H1 (cell line): ENCODE measurements around the gene HBA2. TPM values are rescaled to one million over a fixed set of nuclear protein-coding genes. Genes with fewer than 3 reads are reported as not detected.

Experiments
- CTCF ChIA-PET: fragments of 300-600 bp; sonication (Branson Sonifier 250); formaldehyde crosslinking; loops from one replicate; lab custom pipeline; 2021; ENCODE audit not compliant: partially characterized antibody; lab: Charles Lee
- POLR2A ChIA-PET: fragments of 300-600 bp; sonication (Branson Sonifier 250); formaldehyde crosslinking; loops from one replicate; lab custom pipeline; 2021; ENCODE audit warnings: inconsistent platforms; ENCODE audit not compliant: partially characterized antibody; lab: Charles Lee
- DNase-seq, 2 experiments: peaks; one replicate each; pipeline versions ENCODE4 v3.0.0 to v3.0.0-alpha.2; 2010 to 2022; ENCODE audit warnings: low spot score in 2 of 2, low read depth in 1 of 2, mixed read lengths in 1 of 2
- FAIRE-seq: peaks from 2 replicates; lab custom pipeline; 2011; peaks lifted over from hg19 to GRCh38; lab: Jason Lieb, UNC
- H2AFZ ChIP-seq: 2 replicates; pipeline ENCODE4 v1.8.1; 2012; ENCODE audit warnings: low read length, inconsistent platforms
- H2AK5ac ChIP-seq: 2 replicates; pipeline ENCODE4 v1.6.1; 2013; ENCODE audit warnings: low read depth, low read length
- H2BK120ac ChIP-seq: replicated peaks from 2 replicates; pipeline ENCODE3; 2013; ENCODE audit warnings: low read depth, low read length, inconsistent platforms
- H2BK12ac ChIP-seq: 2 replicates; pipeline ENCODE4 v1.6.1; 2013; ENCODE audit warnings: low read depth, low read length
- H2BK15ac ChIP-seq: 2 replicates; pipeline ENCODE4 v1.6.1; 2013; ENCODE audit warnings: low read length
- H2BK20ac ChIP-seq: 2 replicates; pipeline ENCODE4 v1.6.1; 2013; ENCODE audit warnings: low read length
- H2BK5ac ChIP-seq: 2 replicates; pipeline ENCODE4 v1.6.1; 2013; ENCODE audit warnings: low read depth, low read length
- H3K14ac ChIP-seq: 2 replicates; pipeline ENCODE4 v1.6.1; 2013; ENCODE audit warnings: inconsistent platforms; ENCODE audit not compliant: insufficient read length
- H3K18ac ChIP-seq: 2 replicates; pipeline ENCODE4 v1.6.1; 2013; ENCODE audit warnings: low read length; ENCODE audit errors: extremely low read depth
- H3K23ac ChIP-seq: 2 replicates; pipeline ENCODE4 v1.6.1; 2013; ENCODE audit warnings: inconsistent platforms; ENCODE audit not compliant: insufficient read length
- H3K23me2 ChIP-seq: 2 replicates; pipeline ENCODE4 v1.6.1; 2013; ENCODE audit warnings: low read depth, low read length
- H3K27ac ChIP-seq: 2 replicates; pipeline ENCODE4 v1.6.1; 2011; ENCODE audit warnings: low read depth, low read length, inconsistent platforms
- H3K27me3 ChIP-seq, 4 experiments: replicated peaks in 1 of 4; 1 replicate in 1 of 4; 2 replicates in 3 of 4; pipeline versions ENCODE4 v1.6.1 to v1.8.1; 2011 to 2013; ENCODE audit warnings: low read length in 3 of 4, mild to moderate bottlenecking in 3 of 4, inconsistent platforms in 2 of 4, mixed read lengths in 2 of 4, moderate library complexity in 1 of 4; ENCODE audit not compliant: control insufficient read depth in 3 of 4, insufficient read depth in 3 of 4; ENCODE audit errors: extremely low read depth in 1 of 4
- H3K36me3 ChIP-seq, 4 experiments: 2 replicates each; pipeline versions ENCODE4 v1.6.1 to v1.8.1; 2011 to 2013; ENCODE audit warnings: mild to moderate bottlenecking in 4 of 4, low read length in 3 of 4, moderate library complexity in 2 of 4, control low read depth in 1 of 4, inconsistent platforms in 1 of 4; ENCODE audit not compliant: insufficient read depth in 4 of 4, control insufficient read depth in 2 of 4
- H3K4ac ChIP-seq: replicated peaks from 2 replicates; pipeline ENCODE3; 2013; ENCODE audit warnings: low read length, low read depth, mixed read lengths, inconsistent platforms; ENCODE audit not compliant: insufficient read length
- H3K4me1 ChIP-seq, 4 experiments: replicated peaks in 1 of 4; 1 replicate in 1 of 4; 2 replicates in 3 of 4; pipeline versions ENCODE4 v1.6.1 to v1.8.1; 2011 to 2013; ENCODE audit warnings: low read length in 3 of 4, inconsistent platforms in 2 of 4, mixed read lengths in 1 of 4; ENCODE audit not compliant: insufficient read depth in 4 of 4, control insufficient read depth in 3 of 4
- H3K4me2 ChIP-seq, 2 experiments: 2 replicates each; pipeline versions ENCODE4 v1.6.1 to v1.8.1; 2011 to 2013; ENCODE audit warnings: low read depth in 2 of 2, low read length in 2 of 2, control low read depth in 1 of 2, inconsistent platforms in 1 of 2, mild to moderate bottlenecking in 1 of 2; ENCODE audit not compliant: insufficient read depth in 1 of 2
- H3K4me3 ChIP-seq, 4 experiments: fragments of 200-600, 300-600 bp in 1 of 4; sonication (generic), shearing (Covaris generic), sonication (Bioruptor Twin) in 1 of 4; 2 replicates each; pipeline versions ENCODE4 v1.5.1 to v1.8.1; 2011 to 2016; ENCODE audit warnings: low read length in 4 of 4, low read depth in 3 of 4, control low read depth in 2 of 4, inconsistent platforms in 2 of 4, mild to moderate bottlenecking in 2 of 4, mixed read lengths in 1 of 4, moderate library complexity in 1 of 4; ENCODE audit not compliant: insufficient read depth in 2 of 4; ENCODE audit errors: extremely low read depth in 1 of 4
- H3K56ac ChIP-seq: replicated peaks from 2 replicates; pipeline ENCODE3; 2013; ENCODE audit warnings: low read depth, mild to moderate bottlenecking, mixed read lengths, low read length, inconsistent platforms; ENCODE audit not compliant: insufficient read length
- H3K79me1 ChIP-seq: 2 replicates; pipeline ENCODE4 v1.6.1; 2013; ENCODE audit warnings: low read depth, low read length, control low read depth
- H3K79me2 ChIP-seq, 2 experiments: 2 replicates each; pipeline versions ENCODE4 v1.6.1 to v1.8.1; 2012 to 2013; ENCODE audit warnings: low read length in 2 of 2, mild to moderate bottlenecking in 2 of 2, inconsistent platforms in 1 of 2; ENCODE audit not compliant: insufficient read depth in 2 of 2, control insufficient read depth in 1 of 2
- H3K9ac ChIP-seq, 4 experiments: replicated peaks in 1 of 4; 1 replicate in 1 of 4; 2 replicates in 3 of 4; pipeline versions ENCODE4 v1.6.1 to v1.8.1; 2011 to 2013; ENCODE audit warnings: low read depth in 3 of 4, low read length in 3 of 4, control low read depth in 2 of 4, mild to moderate bottlenecking in 2 of 4, moderate library complexity in 2 of 4, inconsistent platforms in 1 of 4; ENCODE audit errors: extremely low read depth in 1 of 4
- H3K9me3 ChIP-seq, 2 experiments: 2 replicates each; pipeline versions ENCODE4 v1.6.1 to v1.8.1; 2012 to 2013; ENCODE audit warnings: mild to moderate bottlenecking in 2 of 2, moderate library complexity in 2 of 2, control low read depth in 1 of 2, inconsistent platforms in 1 of 2, low read depth in 1 of 2, low read length in 1 of 2, mixed read lengths in 1 of 2; ENCODE audit not compliant: insufficient read depth in 2 of 2
- H4K20me1 ChIP-seq, 2 experiments: replicated peaks in 1 of 2; 2 replicates each; pipeline versions ENCODE3 to v1.8.1; 2011 to 2013; ENCODE audit warnings: inconsistent platforms in 2 of 2, low read length in 2 of 2, mild to moderate bottlenecking in 1 of 2; ENCODE audit not compliant: insufficient read depth in 2 of 2, control insufficient read depth in 1 of 2
- H4K5ac ChIP-seq: 2 replicates; pipeline ENCODE4 v1.6.1; 2013; ENCODE audit warnings: low read length, low read depth, mixed read lengths, inconsistent platforms; ENCODE audit not compliant: insufficient read length
- H4K8ac ChIP-seq: 2 replicates; pipeline ENCODE4 v1.8.0; 2013; ENCODE audit warnings: mild to moderate bottlenecking, moderate library complexity, low read length, inconsistent platforms; ENCODE audit not compliant: insufficient read depth; ENCODE audit errors: extremely low read depth
- H4K91ac ChIP-seq: replicated peaks from 2 replicates; pipeline ENCODE3; 2013; ENCODE audit warnings: low read length, mixed read lengths, inconsistent platforms; ENCODE audit not compliant: insufficient read length
- GABPA ChIP-seq: IDR thresholded peaks from 2 replicates; pipeline ENCODE4 v1.6.1; 2011; ENCODE audit warnings: mild to moderate bottlenecking, low read length, moderate library complexity, borderline replicate concordance; ENCODE audit not compliant: insufficient read depth
- NRF1 ChIP-seq: IDR thresholded peaks from 2 replicates; pipeline ENCODE4 v1.6.1; 2011; ENCODE audit warnings: mild to moderate bottlenecking, low read depth, low read length, improper control_type of control experiment
- POLR2AphosphoS5 ChIP-seq: IDR thresholded peaks from 2 replicates; pipeline ENCODE4 v1.6.1; 2011; ENCODE audit warnings: low read depth, low read length
- RAD21 ChIP-seq, 2 experiments: IDR thresholded peaks in 1 of 2; conservative IDR thresholded peaks in 1 of 2; 2 replicates each; pipeline ENCODE4 v1.6.1; 2011; ENCODE audit warnings: low read depth in 2 of 2, low read length in 2 of 2, improper control_type of control experiment in 1 of 2, inconsistent platforms in 1 of 2, mild to moderate bottlenecking in 1 of 2, moderate library complexity in 1 of 2
- RNF2 ChIP-seq: fragments of 200-900, 300-1000 bp; sonication (generic); IDR thresholded peaks from 2 replicates; pipeline ENCODE4 v1.7.1; 2016; ENCODE audit warnings: borderline replicate concordance, low read depth, mild to moderate bottlenecking, antibody characterized with exemption, low read length; ENCODE audit not compliant: poor library complexity, severe bottlenecking; ENCODE audit errors: missing control alignments
- SIX5 ChIP-seq: IDR thresholded peaks from 2 replicates; pipeline ENCODE4 v1.6.1; 2011; ENCODE audit warnings: mild to moderate bottlenecking, low read depth, low read length
- TAF7 ChIP-seq: optimal IDR thresholded peaks from 2 replicates; pipeline ENCODE3; 2011; ENCODE audit warnings: low read depth, mild to moderate bottlenecking, inconsistent platforms, low read length, moderate library complexity, borderline replicate concordance
- WGBS, 2 experiments: shearing (Covaris generic) in 1 of 2; methylation state at CpG; one replicate each; pipeline versions ENCODE4 v1.1.6 to v1.1.7; 2013 to 2015; ENCODE audit warnings: low lambda C conversion rate in 2 of 2, mixed read lengths in 2 of 2, inconsistent platforms in 1 of 2, low coverage in 1 of 2, missing lambda C conversion rate in 1 of 2; ENCODE audit not compliant: insufficient replicate concordance in 2 of 2, insufficient coverage in 1 of 2, insufficient read length in 1 of 2; ENCODE audit errors: extremely low coverage in 1 of 2, missing lambda C conversion rate in 1 of 2; 5-methylcytosine and 5-hydroxymethylcytosine counted together
- polyA plus RNA-seq, 7 experiments: library from polyadenylated mRNA; depleted of rRNA in 3 of 7; stranded (reverse) in 5 of 7; unstranded in 2 of 7; fragments of >200 nt in 5 of 7; fragments of 200-250 nt in 2 of 7; gene quantifications; 1 replicate in 5 of 7; 2 replicates in 1 of 7; 4 replicates in 1 of 7; pipeline versions ENCODE4 v1.2.1 to v1.2.3, GENCODE V29; 2011 to 2013; ENCODE audit warnings: missing spikeins in 2 of 7, mixed read lengths in 2 of 7
- total RNA-seq: library from RNA; stranded (reverse); fragmentation: NEBNext Ultra II Directional; extraction: Animal tissue kit (Norgen Biotek cat#: 25700); gene quantifications from 2 replicates; pipeline ENCODE4 v1.2.1, GENCODE V29; 2021
- TF ChIP-seq, protein P1 (sequence below): IDR thresholded peaks from 2 replicates; pipeline ENCODE4 v1.6.1; 2012; ENCODE audit warnings: low read length, inconsistent platforms

The HBA2 gene
- total and polyA plus RNA-seq, 2 of the 8 experiments (the other 6 are each of a cell fraction or from before 2014, with no cell fraction given), result 6.1 TPM; not detected in 1

DNA sequence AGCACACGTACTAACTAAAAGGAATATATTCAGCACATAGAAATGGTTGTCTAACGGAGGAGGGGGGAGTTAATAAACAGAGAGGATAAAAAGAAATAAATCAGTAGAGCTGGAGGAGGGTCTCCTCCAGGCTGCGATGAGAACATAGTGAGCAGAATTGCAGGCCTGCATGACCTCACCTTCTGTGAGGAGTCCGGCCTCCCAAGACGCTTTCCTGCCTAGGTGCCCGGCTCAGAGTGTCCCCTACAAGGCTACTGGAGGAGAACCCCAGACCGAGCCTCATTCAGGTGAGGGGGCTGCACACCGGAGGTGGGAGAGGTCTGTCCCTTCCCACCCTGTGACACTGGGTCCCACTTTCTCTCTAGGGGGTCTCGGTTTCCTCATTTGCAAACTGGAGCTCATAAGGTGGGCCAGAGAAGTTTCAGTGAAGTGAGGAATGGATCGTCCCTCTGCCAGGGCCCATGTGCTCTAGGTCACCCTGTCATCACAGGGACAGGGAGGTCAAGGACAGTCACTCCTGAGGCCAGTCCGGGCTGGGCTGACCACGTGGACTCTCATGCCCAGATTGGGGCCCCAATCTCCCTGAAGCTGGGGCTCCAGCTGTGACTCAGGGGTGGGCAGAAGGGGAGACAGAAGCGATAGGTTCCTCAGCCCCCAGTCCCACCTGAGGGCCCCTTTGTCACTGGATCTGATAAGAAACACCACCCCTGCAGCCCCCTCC is 10.2 kb upstream of the HBA2 start:
- no peaks in the 10 kb centered on the region for H3K79me2 ChIP-seq
- ChIA-PET POLR2A (interaction anchor here (0.9 to 1.2 kb wide), 3 partner anchors 18 to 55 kb away, joined by 3 to 5 read pairs (median 3); no protein-coding TSS in a partner anchor), CTCF (interaction anchor here (0.6 to 2.4 kb wide), 4 partner anchors 18 to 66 kb away, joined by 3 to 9 read pairs (median 4); partner anchors contain the start of gene HBQ1)
- no peak overlapping the region for H3K27ac ChIP-seq
- H3K14ac ChIP-seq, result no peak overlapping the region
- H3K79me1 ChIP-seq, result no peaks in the 10 kb centered on the region
- no peak overlapping the region for H2AFZ ChIP-seq
- H3K4me2 ChIP-seq, result no peak overlapping the region
- H3K56ac ChIP-seq, result no peak overlapping the region
- no peak overlapping the region for H2BK15ac ChIP-seq
- peaks cover 0 to 3% of the 10 kb centered on the region in 2 experiments for H4K20me1 ChIP-seq
- no peak overlapping the region for H2BK5ac ChIP-seq
- no peak overlapping the region for H2BK120ac ChIP-seq
- no peak overlapping the region for H3K4me3 ChIP-seq
- H3K23ac ChIP-seq, result no peak overlapping the region
- H4K8ac ChIP-seq, result no peak overlapping the region
- H4K5ac ChIP-seq, result no peak overlapping the region
- H4K91ac ChIP-seq, result no peak overlapping the region
- WGBS, 2 experiments, result 90% methylated on average over 13 of the region's 13 CpGs; no CpG with 5 or more reads in 1 of the 2 experiments
- H3K23me2 ChIP-seq, result peaks cover 10% of the 10 kb centered on the region; the same call in 1 of the 2 replicates
- no peak overlapping the region for H2BK20ac ChIP-seq
- H3K18ac ChIP-seq, result no peak overlapping the region
- H3K9ac ChIP-seq, result no peak overlapping the region
- no peak overlapping the region for H2BK12ac ChIP-seq
- peaks cover 25 to 34% (median 33%) of the 10 kb centered on the region in 4 experiments for H3K27me3 ChIP-seq
- H3K36me3 ChIP-seq, result peaks cover 0 to 9% (median 0%) of the 10 kb centered on the region in 4 experiments; a peak in 2 of 8 replicates
- TF ChIP-seq RNF2, result no peak
- no peak for TF ChIP-seq GABPA
- no peak for TF ChIP-seq SIX5
- TF ChIP-seq, protein P1, sequence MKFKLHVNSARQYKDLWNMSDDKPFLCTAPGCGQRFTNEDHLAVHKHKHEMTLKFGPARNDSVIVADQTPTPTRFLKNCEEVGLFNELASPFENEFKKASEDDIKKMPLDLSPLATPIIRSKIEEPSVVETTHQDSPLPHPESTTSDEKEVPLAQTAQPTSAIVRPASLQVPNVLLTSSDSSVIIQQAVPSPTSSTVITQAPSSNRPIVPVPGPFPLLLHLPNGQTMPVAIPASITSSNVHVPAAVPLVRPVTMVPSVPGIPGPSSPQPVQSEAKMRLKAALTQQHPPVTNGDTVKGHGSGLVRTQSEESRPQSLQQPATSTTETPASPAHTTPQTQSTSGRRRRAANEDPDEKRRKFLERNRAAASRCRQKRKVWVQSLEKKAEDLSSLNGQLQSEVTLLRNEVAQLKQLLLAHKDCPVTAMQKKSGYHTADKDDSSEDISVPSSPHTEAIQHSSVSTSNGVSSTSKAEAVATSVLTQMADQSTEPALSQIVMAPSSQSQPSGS, result no peak
- TF ChIP-seq POLR2AphosphoS5, result no peak
- TF ChIP-seq TAF7, result no peak
- TF ChIP-seq RAD21 (IDR thresholded peaks at IDR 0.05 in 1 of 2, conservative IDR thresholded peaks at IDR 0.05 in 1 of 2; ENCODE audit: low read depth in 2 of 2, low read length in 2 of 2), result no peak
- no peak for TF ChIP-seq NRF1
- TF ChIP-seq, all 59 proteins: peak for 0
- no peak overlapping the region for H3K4ac ChIP-seq
- H3K9me3 ChIP-seq, result no peaks in the 10 kb centered on the region
- peaks cover 0 to 18% (median 12%) of the 10 kb centered on the region in 4 experiments; a peak in 6 of 7 replicates for H3K4me1 ChIP-seq
- no peak overlapping the region for H2AK5ac ChIP-seq
- FAIRE-seq, result no peak
- no peak for DNase-seq
